Activated CD8-positive, alpha-beta memory T cell treated with anti-CD3 and anti-CD28 coated beads, Interleukin-2, amount 10 ng/mL, durations not matched to agents 7 days and 5 days (primary cell): Measurements from ENCODE around the gene LACTBL1. TPM values are rescaled to one million over a fixed set of nuclear protein-coding genes. Genes with fewer than 3 reads are reported as not detected.

Experiments used
- ATAC-seq: fragments of 150-1000 bp; cut with Tn5 transposase; one replicate; pipeline ENCODE4 v1.10.0; 2021; ENCODE audit warnings: moderate library complexity
- CTCF ChIA-PET: fragments of 350-600 bp; sonication (Branson Sonifier 250); formaldehyde crosslinking; loops from one replicate; lab custom pipeline; 2021; ENCODE audit warnings: antibody characterized with exemption; lab: Charles Lee
- DNase-seq: peaks from one replicate; pipeline ENCODE4 v3.0.0-alpha.2; 2020
- H3K27ac Mint-ChIP-seq: one replicate; pipeline ENCODE4 v1.8.0; 2021; ENCODE audit warnings: mild to moderate bottlenecking, mixed read lengths
- H3K27me3 Mint-ChIP-seq: one replicate; pipeline ENCODE4 v1.8.0; 2021; ENCODE audit warnings: mixed read lengths
- H3K36me3 Mint-ChIP-seq: one replicate; pipeline ENCODE4 v1.8.0; 2021; ENCODE audit warnings: mild to moderate bottlenecking, mixed read lengths
- H3K4me1 Mint-ChIP-seq: one replicate; pipeline ENCODE4 v1.8.0; 2021; ENCODE audit warnings: mixed read lengths
- H3K4me3 Mint-ChIP-seq: one replicate; pipeline ENCODE4 v1.8.0; 2021; ENCODE audit warnings: mild to moderate bottlenecking, moderate library complexity, mixed read lengths
- H3K9me3 Mint-ChIP-seq: one replicate; pipeline ENCODE4 v1.8.0; 2022; ENCODE audit warnings: low read depth, mixed read lengths
- total RNA-seq, 2 experiments: library from RNA; stranded (reverse); gene quantifications; one replicate each; pipeline ENCODE4 v1.2.3, GENCODE V29; 2021

The LACTBL1 gene
- total RNA-seq, 2 experiments from 2014 or later = not detected

- no peaks in the 10 kb centered on the region for H3K36me3 Mint-ChIP-seq
- no peak overlapping the region for H3K27ac Mint-ChIP-seq
- H3K4me3 Mint-ChIP-seq = no peak overlapping the region
- ATAC-seq = no peak
- CTCF ChIA-PET = interaction anchor here (1.3 kb wide), 1 partner anchor 9 kb away, joined by 4 read pairs; no protein-coding TSS in a partner anchor
- DNase-seq = no peak
- peaks cover 8% of the 10 kb centered on the region for H3K27me3 Mint-ChIP-seq
- no peaks in the 10 kb centered on the region for H3K9me3 Mint-ChIP-seq
- no peaks in the 10 kb centered on the region for H3K4me1 Mint-ChIP-seq
Measured at GRCh38 chr1:22920734-22921451, 51.8 kb downstream of the LACTBL1 start.

- no peaks in the 10 kb centered on the region for H3K9me3 Mint-ChIP-seq
- H3K36me3 Mint-ChIP-seq = no peaks in the 10 kb centered on the region
- no peak overlapping the region for H3K4me3 Mint-ChIP-seq
- CTCF ChIA-PET = no interaction called here
- DNase-seq (no peak), ATAC-seq (no peak)
- H3K27me3 Mint-ChIP-seq = peaks cover 10% of the 10 kb centered on the region
- no peak overlapping the region for H3K27ac Mint-ChIP-seq
- H3K4me1 Mint-ChIP-seq = no peaks in the 10 kb centered on the region
Measured at GRCh38 chr1:22920026-22920733, 52.5 kb downstream of the LACTBL1 start.

- H3K9me3 Mint-ChIP-seq = no peaks in the 10 kb centered on the region
- H3K36me3 Mint-ChIP-seq = no peaks in the 10 kb centered on the region
- DNase-seq = no peak
- no peak overlapping the region for H3K4me3 Mint-ChIP-seq
- CTCF ChIA-PET = interaction anchor here (1.3 kb wide), 1 partner anchor 265 kb away, joined by 3 read pairs; no protein-coding TSS in a partner anchor
- H3K27ac Mint-ChIP-seq = no peak overlapping the region
- H3K4me1 Mint-ChIP-seq = no peaks in the 10 kb centered on the region
- H3K27me3 Mint-ChIP-seq = peaks cover 13% of the 10 kb centered on the region
- ATAC-seq = no peak
Measured at GRCh38 chr1:22919341-22920025, 53.2 kb downstream of the LACTBL1 start.

GRCh38 chr1:22918644-22919043 is 54.0 kb downstream of the LACTBL1 start:
- Mint-ChIP-seq H3K9me3 (no peaks in the 10 kb centered on the region), H3K27me3 (peaks cover 15% of the 10 kb centered on the region), H3K4me1 (no peaks in the 10 kb centered on the region), H3K36me3 (no peaks in the 10 kb centered on the region), H3K4me3 (no peak overlapping the region), H3K27ac (no peak overlapping the region)
- CTCF ChIA-PET = interaction anchor here (1.3 kb wide), 1 partner anchor 266 kb away, joined by 3 read pairs; no protein-coding TSS in a partner anchor
- ATAC-seq (no peak), DNase-seq (no peak)

- Mint-ChIP-seq H3K36me3 (no peaks in the 10 kb centered on the region), H3K9me3 (no peaks in the 10 kb centered on the region), H3K27ac (no peak overlapping the region), H3K27me3 (peaks cover 13% of the 10 kb centered on the region), H3K4me3 (no peak overlapping the region), H3K4me1 (no peaks in the 10 kb centered on the region)
- CTCF ChIA-PET = no interaction called here
- no peak for ATAC-seq
- DNase-seq = no peak
Measured at GRCh38 chr1:22917989-22918388, 54.7 kb downstream of the LACTBL1 start.

- CTCF ChIA-PET = no interaction called here
- no peak for ATAC-seq
- Mint-ChIP-seq H3K27ac (no peak overlapping the region), H3K4me1 (no peaks in the 10 kb centered on the region), H3K27me3 (peaks cover 13% of the 10 kb centered on the region), H3K4me3 (no peak overlapping the region), H3K36me3 (no peaks in the 10 kb centered on the region), H3K9me3 (no peaks in the 10 kb centered on the region)
- no peak for DNase-seq
Measured at GRCh38 chr1:22916471-22916820, 56.2 kb downstream of the LACTBL1 start.

GRCh38 chr1:22915816-22916470 is 56.7 kb downstream of the LACTBL1 start:
- Mint-ChIP-seq H3K9me3 (no peaks in the 10 kb centered on the region), H3K36me3 (no peaks in the 10 kb centered on the region), H3K27me3 (peaks cover 13% of the 10 kb centered on the region), H3K4me3 (no peak overlapping the region), H3K27ac (no peak overlapping the region), H3K4me1 (no peaks in the 10 kb centered on the region)
- CTCF ChIA-PET = no interaction called here
- DNase-seq (no peak), ATAC-seq (no peak)

- Mint-ChIP-seq H3K4me3 (no peak overlapping the region), H3K27me3 (peaks cover 13% of the 10 kb centered on the region), H3K36me3 (no peaks in the 10 kb centered on the region), H3K9me3 (no peaks in the 10 kb centered on the region), H3K27ac (no peak overlapping the region), H3K4me1 (no peaks in the 10 kb centered on the region)
- ATAC-seq (no peak), DNase-seq (no peak)
- CTCF ChIA-PET = no interaction called here
Measured at GRCh38 chr1:22915231-22915630, 57.4 kb downstream of the LACTBL1 start.

- CTCF ChIA-PET = no interaction called here
- DNase-seq = no peak
Measured at GRCh38 chr1:22914633-22915217, 57.9 kb downstream of the LACTBL1 start.

GRCh38 chr1:22914156-22914555 is 58.5 kb downstream of the LACTBL1 start:
- CTCF ChIA-PET = no interaction called here
- H3K4me3 Mint-ChIP-seq = no peak overlapping the region

More at GRCh38 chr1:22914633-22915217, 57.9 kb downstream of the LACTBL1 start:
- H3K27ac Mint-ChIP-seq = no peak overlapping the region
- no peaks in the 10 kb centered on the region for H3K4me1 Mint-ChIP-seq
- peaks cover 13% of the 10 kb centered on the region for H3K27me3 Mint-ChIP-seq
- no peak overlapping the region for H3K4me3 Mint-ChIP-seq
- no peaks in the 10 kb centered on the region for H3K36me3 Mint-ChIP-seq
- H3K9me3 Mint-ChIP-seq = no peaks in the 10 kb centered on the region
- no peak for ATAC-seq

GRCh38 chr1:22913421-22914141 is 59.1 kb downstream of the LACTBL1 start:
- H3K36me3 Mint-ChIP-seq = no peaks in the 10 kb centered on the region
- H3K9me3 Mint-ChIP-seq = no peaks in the 10 kb centered on the region
- H3K4me3 Mint-ChIP-seq = no peak overlapping the region
- no peak overlapping the region for H3K27ac Mint-ChIP-seq
- peaks cover 11% of the 10 kb centered on the region for H3K27me3 Mint-ChIP-seq
- CTCF ChIA-PET = no interaction called here
- no peaks in the 10 kb centered on the region for H3K4me1 Mint-ChIP-seq
- DNase-seq (no peak), ATAC-seq (no peak)

More at GRCh38 chr1:22914156-22914555, 58.5 kb downstream of the LACTBL1 start:
- DNase-seq (no peak), ATAC-seq (no peak)
- H3K4me1 Mint-ChIP-seq = no peaks in the 10 kb centered on the region
- no peak overlapping the region for H3K27ac Mint-ChIP-seq
- no peaks in the 10 kb centered on the region for H3K36me3 Mint-ChIP-seq
- H3K27me3 Mint-ChIP-seq = peaks cover 13% of the 10 kb centered on the region
- H3K9me3 Mint-ChIP-seq = no peaks in the 10 kb centered on the region

GRCh38 chr1:22912311-22912710 is 60.4 kb downstream of the LACTBL1 start:
- Mint-ChIP-seq H3K27ac (no peak overlapping the region), H3K4me3 (no peak overlapping the region), H3K27me3 (peaks cover 11% of the 10 kb centered on the region), H3K4me1 (no peaks in the 10 kb centered on the region), H3K9me3 (no peaks in the 10 kb centered on the region), H3K36me3 (no peaks in the 10 kb centered on the region)
- CTCF ChIA-PET = no interaction called here
- DNase-seq (no peak), ATAC-seq (no peak)
